ENCODE results near the gene GSG1L. TPM values are rescaled to one million over a fixed set of nuclear protein-coding genes. Genes with fewer than 3 reads are reported as not detected.

Gene GSG1L
- polyA plus RNA-seq, 1 donor (not counting 4 experiments of a cell fraction or from before 2014, with no cell fraction given) = not detected

GRCh38 chr16:28051486-28051885, 12.0 kb downstream of the GSG1L start:
- TF ChIP-seq EZH2 (IDR thresholded peaks at IDR 0.05; ENCODE audit: low read length) (no peak), CTCF (optimal IDR thresholded peaks at IDR 0.05 in 1 of 3, IDR thresholded peaks at IDR 0.05 in 1 of 3, conservative IDR thresholded peaks at IDR 0.05 in 1 of 3; ENCODE audit: extremely low read depth in 1 of 3, insufficient read depth in 2 of 3, low read length in 3 of 3) (no peak)
- no peaks in the 10 kb centered on the region for H4K20me1 ChIP-seq (ENCODE audit: control insufficient read depth, extremely low read depth, insufficient read depth, low read length)
- H3K4me3 ChIP-seq (ENCODE audit: control insufficient read depth in 2 of 3, extremely low read depth in 1 of 3, insufficient read depth in 2 of 3, low read depth in 1 of 3, low read length in 3 of 3) = no peak overlapping the region
- H3K9ac ChIP-seq (ENCODE audit: control insufficient read depth, extremely low read depth, insufficient read depth, low read length) = no peak overlapping the region
- no peaks in the 10 kb centered on the region for H3K27me3 ChIP-seq (ENCODE audit: control insufficient read depth, extremely low read depth, insufficient read depth, low read length)
- H3K9me1 ChIP-seq (ENCODE audit: control insufficient read depth, extremely low read depth, insufficient read depth, low read length) = no peaks in the 10 kb centered on the region
- DNase-seq (ENCODE audit: low read depth, low spot score) (no peak), FAIRE-seq (no peak)
- H2AFZ ChIP-seq (ENCODE audit: control insufficient read depth, low read length) = no peak overlapping the region
- no peaks in the 10 kb centered on the region for H3K79me2 ChIP-seq (ENCODE audit: control insufficient read depth, insufficient read depth, low read length)
- H3K9me3 ChIP-seq (ENCODE audit: control insufficient read depth, low read depth, low read length) = no peaks in the 10 kb centered on the region
- H3K4me2 ChIP-seq (ENCODE audit: control insufficient read depth, extremely low read depth, insufficient read depth, low read depth, low read length) = no peak overlapping the region
- H3K27ac ChIP-seq (ENCODE audit: control insufficient read depth, insufficient read depth, low read length) = no peak overlapping the region
- H3K4me1 ChIP-seq (ENCODE audit: control insufficient read depth, extremely low read depth, insufficient read depth, low read length) = no peaks in the 10 kb centered on the region
- dilution Hi-C loops (cut with MboI; ENCODE audit: extremely low pct_ligation_motif_present, low sequenced_read_pairs) = no loop called here
- H3K36me3 ChIP-seq (ENCODE audit: control insufficient read depth in 2 of 2, extremely low read depth in 1 of 2, insufficient read depth in 2 of 2, low read length in 2 of 2) = no peaks in the 10 kb centered on the region

- Histone ChIP-seq H3K9ac (ENCODE audit: control insufficient read depth, extremely low read depth, insufficient read depth, low read length) (no peak overlapping the region), H3K4me1 (ENCODE audit: control insufficient read depth, extremely low read depth, insufficient read depth, low read length) (no peaks in the 10 kb centered on the region)
- FAIRE-seq = no peak
Observed at GRCh38 chr16:28042811-28043210, 20.7 kb downstream of the GSG1L start.

More at GRCh38 chr16:28042811-28043210, 20.7 kb downstream of the GSG1L start:
- Histone ChIP-seq H3K4me2 (ENCODE audit: control insufficient read depth, extremely low read depth, insufficient read depth, low read depth, low read length) (no peak overlapping the region), H3K79me2 (ENCODE audit: control insufficient read depth, insufficient read depth, low read length) (no peaks in the 10 kb centered on the region), H3K27me3 (ENCODE audit: control insufficient read depth, extremely low read depth, insufficient read depth, low read length) (no peaks in the 10 kb centered on the region), H3K9me3 (ENCODE audit: control insufficient read depth, low read depth, low read length) (no peaks in the 10 kb centered on the region), H3K9me1 (ENCODE audit: control insufficient read depth, extremely low read depth, insufficient read depth, low read length) (no peaks in the 10 kb centered on the region), H3K36me3 (ENCODE audit: control insufficient read depth in 2 of 2, extremely low read depth in 1 of 2, insufficient read depth in 2 of 2, low read length in 2 of 2) (no peaks in the 10 kb centered on the region), H3K4me3 (ENCODE audit: control insufficient read depth in 2 of 3, extremely low read depth in 1 of 3, insufficient read depth in 2 of 3, low read depth in 1 of 3, low read length in 3 of 3) (no peak overlapping the region), H2AFZ (ENCODE audit: control insufficient read depth, low read length) (no peak overlapping the region), H3K27ac (ENCODE audit: control insufficient read depth, insufficient read depth, low read length) (no peak overlapping the region), H4K20me1 (ENCODE audit: control insufficient read depth, extremely low read depth, insufficient read depth, low read length) (no peaks in the 10 kb centered on the region)
- dilution Hi-C loops (cut with MboI; ENCODE audit: extremely low pct_ligation_motif_present, low sequenced_read_pairs) = no loop called here
- DNase-seq (ENCODE audit: low read depth, low spot score) = no peak
- TF ChIP-seq EZH2 (IDR thresholded peaks at IDR 0.05; ENCODE audit: low read length) = no peak
- TF ChIP-seq CTCF (optimal IDR thresholded peaks at IDR 0.05 in 1 of 3, IDR thresholded peaks at IDR 0.05 in 1 of 3, conservative IDR thresholded peaks at IDR 0.05 in 1 of 3; ENCODE audit: extremely low read depth in 1 of 3, insufficient read depth in 2 of 3, low read length in 3 of 3) = no peak

All from keratinocyte (primary cell).